ENCODE measurements around the gene KIF26A.

DNA sequence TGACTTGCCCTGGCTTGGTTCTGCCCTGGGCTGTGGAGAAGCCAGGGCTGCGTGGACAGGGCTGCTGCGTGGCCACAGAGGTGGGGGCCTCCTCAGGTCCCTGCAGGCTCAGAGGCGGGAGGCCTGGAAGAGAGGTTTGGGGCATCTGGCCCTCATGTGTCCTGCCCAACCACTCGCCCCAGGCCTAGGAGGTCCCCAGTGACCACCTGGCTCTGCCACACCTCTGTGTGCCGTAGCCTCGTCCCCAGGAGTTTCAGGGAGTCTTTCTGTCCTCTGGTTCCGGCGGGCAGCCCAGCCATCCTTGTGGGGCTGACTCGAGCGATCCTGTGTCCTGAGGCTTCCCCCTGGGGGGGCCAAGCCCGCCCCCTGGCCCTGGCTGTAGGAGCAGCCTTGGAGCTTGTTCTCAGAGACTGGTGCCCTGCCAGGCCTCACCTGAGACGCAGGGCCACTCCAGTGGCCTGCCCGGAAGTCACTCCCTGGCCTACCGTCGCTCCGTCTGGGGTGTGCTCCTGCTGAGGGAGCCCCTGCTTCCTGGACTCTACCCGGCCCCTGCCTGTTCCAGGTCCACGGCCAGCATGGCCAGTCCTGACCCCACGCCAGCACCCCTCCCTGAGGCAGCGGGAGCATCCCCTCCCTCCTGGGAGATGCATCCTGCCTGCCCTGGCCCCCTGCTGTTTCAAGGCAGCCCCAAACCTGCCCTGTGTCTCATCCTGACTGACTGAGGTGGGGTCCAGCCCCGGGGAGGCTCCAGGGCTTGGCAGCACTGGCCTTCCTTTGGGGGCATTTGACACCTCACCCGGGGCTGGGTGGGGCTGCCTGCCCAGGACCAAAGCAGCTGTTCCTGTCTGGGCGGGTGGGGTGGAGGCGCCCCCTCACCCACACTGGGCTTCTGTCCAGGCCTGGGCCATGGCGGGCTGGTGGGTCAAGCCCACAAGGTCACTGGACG, 39.0 kb upstream of the KIF26A start:
- TF ChIP-seq POLR2A (IDR thresholded peaks at IDR 0.05; ENCODE audit: extremely low read depth, insufficient read length) (no peak), MYC (IDR thresholded peaks at IDR 0.05; ENCODE audit: low read depth, low read length) (no peak)
- TF ChIP-seq, protein P1, sequence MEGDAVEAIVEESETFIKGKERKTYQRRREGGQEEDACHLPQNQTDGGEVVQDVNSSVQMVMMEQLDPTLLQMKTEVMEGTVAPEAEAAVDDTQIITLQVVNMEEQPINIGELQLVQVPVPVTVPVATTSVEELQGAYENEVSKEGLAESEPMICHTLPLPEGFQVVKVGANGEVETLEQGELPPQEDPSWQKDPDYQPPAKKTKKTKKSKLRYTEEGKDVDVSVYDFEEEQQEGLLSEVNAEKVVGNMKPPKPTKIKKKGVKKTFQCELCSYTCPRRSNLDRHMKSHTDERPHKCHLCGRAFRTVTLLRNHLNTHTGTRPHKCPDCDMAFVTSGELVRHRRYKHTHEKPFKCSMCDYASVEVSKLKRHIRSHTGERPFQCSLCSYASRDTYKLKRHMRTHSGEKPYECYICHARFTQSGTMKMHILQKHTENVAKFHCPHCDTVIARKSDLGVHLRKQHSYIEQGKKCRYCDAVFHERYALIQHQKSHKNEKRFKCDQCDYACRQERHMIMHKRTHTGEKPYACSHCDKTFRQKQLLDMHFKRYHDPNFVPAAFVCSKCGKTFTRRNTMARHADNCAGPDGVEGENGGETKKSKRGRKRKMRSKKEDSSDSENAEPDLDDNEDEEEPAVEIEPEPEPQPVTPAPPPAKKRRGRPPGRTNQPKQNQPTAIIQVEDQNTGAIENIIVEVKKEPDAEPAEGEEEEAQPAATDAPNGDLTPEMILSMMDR (IDR thresholded peaks at IDR 0.05; ENCODE audit: low read depth, low read length), result no peak
